Smooth muscle cell (in vitro differentiated cells): ENCODE measurements around the gene GAGE12G. TPM values are rescaled to one million over a fixed set of nuclear protein-coding genes. Genes with fewer than 3 reads are reported as not detected.

Source experiments
- DNase-seq: peaks from one replicate; lab custom pipeline; 2025; ENCODE audit not compliant: unreplicated experiment; lab: John Stamatoyannopoulos, UW
- H2AFZ ChIP-seq: fragments of 200-600 bp; sonication (generic); 2 replicates; pipeline ENCODE4 v1.6.0; 2016; ENCODE audit warnings: antibody characterized with exemption, low read depth, mild to moderate bottlenecking
- H3F3A ChIP-seq: fragments of 200-600 bp; sonication (generic); 2 replicates; pipeline ENCODE4 v1.6.0; 2017; ENCODE audit warnings: antibody characterized with exemption, low read depth
- H3K27ac ChIP-seq: fragments of 200-600 bp; sonication (generic); 2 replicates; pipeline ENCODE4 v1.5.1; 2016; ENCODE audit warnings: low read depth, mild to moderate bottlenecking
- H3K27me3 ChIP-seq: fragments of 200-600 bp; sonication (generic); 2 replicates; pipeline ENCODE4 v1.6.1; 2016; ENCODE audit warnings: low read depth, mild to moderate bottlenecking
- H3K36me3 ChIP-seq: fragments of 200-600 bp; sonication (generic); 2 replicates; pipeline ENCODE4 v1.5.1; 2016; ENCODE audit warnings: low read depth
- H3K4me1 ChIP-seq: fragments of 200-600 bp; sonication (generic); 2 replicates; pipeline ENCODE4 v1.5.1; 2016; ENCODE audit warnings: low read depth
- H3K4me2 ChIP-seq: fragments of 200-600 bp; sonication (generic); 2 replicates; pipeline ENCODE4 v1.6.0; 2016; ENCODE audit warnings: mild to moderate bottlenecking
- H3K4me3 ChIP-seq: fragments of 200-600 bp; sonication (generic); 2 replicates; pipeline ENCODE4 v1.5.1; 2016; ENCODE audit warnings: mild to moderate bottlenecking
- H3K79me2 ChIP-seq: fragments of 200-600 bp; sonication (generic); 2 replicates; pipeline ENCODE4 v1.6.0; 2016; ENCODE audit warnings: low read depth, mild to moderate bottlenecking
- H3K9ac ChIP-seq: fragments of 200-600 bp; sonication (generic); 2 replicates; pipeline ENCODE4 v1.6.0; 2016; ENCODE audit warnings: low read depth
- H3K9me3 ChIP-seq: fragments of 200-600 bp; sonication (generic); replicated peaks from 2 replicates; pipeline ENCODE4 v1.5.1; 2016; ENCODE audit warnings: low read depth
- H4K20me1 ChIP-seq: fragments of 200-600 bp; sonication (generic); 2 replicates; pipeline ENCODE4 v1.6.0; 2016; ENCODE audit warnings: low read depth
- CTCF ChIP-seq: fragments of 200-600 bp; sonication (generic); IDR thresholded peaks from 2 replicates; pipeline ENCODE4 v1.5.1; 2017; ENCODE audit warnings: borderline replicate concordance, mild to moderate bottlenecking, antibody characterized with exemption; ENCODE audit not compliant: insufficient read depth, poor library complexity, severe bottlenecking
- WGBS: methylation state at CpG from one replicate; pipeline ENCODE4 v1.1.7; 2016; ENCODE audit warnings: low lambda C conversion rate; 5-methylcytosine and 5-hydroxymethylcytosine counted together
- polyA plus RNA-seq: library from polyadenylated mRNA; unstranded; fragments of >200 nt; fragmentation: Nextera tagmentation; extraction: Ambion mirVana; gene quantifications from 2 replicates; pipeline ENCODE4 v1.2.1, GENCODE V29; 2016
- small RNA-seq: library from RNA; depleted of rRNA; stranded (forward); fragments of <200 nt; gene quantifications from one replicate; pipeline ENCODE3, GENCODE V24; 2014
- total RNA-seq: library from RNA; depleted of rRNA; stranded (reverse); fragments of >200 nt; gene quantifications from 2 replicates; pipeline ENCODE4 v1.2.3, GENCODE V29; 2014

GAGE12G gene
- total and polyA plus RNA-seq, 2 experiments from 2014 or later = not detected

GRCh38 chrX:49618574-49618973 is 48.4 kb downstream of the GAGE12G start:
- H3F3A ChIP-seq = no peaks in the 10 kb centered on the region
- H3K4me2 ChIP-seq = no peak overlapping the region
- no peaks in the 10 kb centered on the region for H3K27me3 ChIP-seq
- WGBS = 84% methylated on average over 2 of the region's 2 CpGs
- no peak overlapping the region for H3K9ac ChIP-seq
- H3K4me1 ChIP-seq = no peaks in the 10 kb centered on the region
- H3K79me2 ChIP-seq = no peaks in the 10 kb centered on the region
- no peak for TF ChIP-seq CTCF
- no peak overlapping the region for H3K4me3 ChIP-seq
- no peaks in the 10 kb centered on the region for H4K20me1 ChIP-seq
- no peak overlapping the region for H2AFZ ChIP-seq
- no peaks in the 10 kb centered on the region for H3K9me3 ChIP-seq
- no peak for DNase-seq
- H3K27ac ChIP-seq = no peak overlapping the region
- H3K36me3 ChIP-seq = no peaks in the 10 kb centered on the region

Small RNA genes lying within 50 kb of the gene (small RNA-seq; reads per million reads assigned to genes)
- not detected for gene GAGE12B

Other genes starting within 250 kb of the GAGE12G start
- gene GAGE12J, start 248.4 kb upstream of the GAGE12G start, total RNA-seq = not detected in 2 replicates
- not detected in 2 replicates for gene GAGE12J, start 248.4 kb upstream of the GAGE12G start, polyA plus RNA-seq
- not detected in 2 replicates for gene GAGE13, start 238.8 kb upstream of the GAGE12G start, total RNA-seq
- gene GAGE13, start 238.8 kb upstream of the GAGE12G start, polyA plus RNA-seq = not detected in 2 replicates
- gene GAGE12C, start 38.2 kb upstream of the GAGE12G start, total RNA-seq = not detected in 2 replicates
- not detected in 2 replicates for gene GAGE12C, start 38.2 kb upstream of the GAGE12G start, polyA plus RNA-seq
- not detected in 2 replicates for gene GAGE12D, start 28.7 kb upstream of the GAGE12G start, total RNA-seq
- gene GAGE12D, start 28.7 kb upstream of the GAGE12G start, polyA plus RNA-seq = not detected in 2 replicates
- not detected in 2 replicates for gene GAGE12E, start 19.1 kb upstream of the GAGE12G start, total RNA-seq
- gene GAGE12E, start 19.1 kb upstream of the GAGE12G start, polyA plus RNA-seq = not detected in 2 replicates
- not detected in 2 replicates for gene GAGE12F, start 9.6 kb upstream of the GAGE12G start, total RNA-seq
- gene GAGE12F, start 9.6 kb upstream of the GAGE12G start, polyA plus RNA-seq = not detected in 2 replicates
- not detected in 2 replicates for gene GAGE12H, start 9.5 kb downstream of the GAGE12G start, total RNA-seq
- gene GAGE12H, start 9.5 kb downstream of the GAGE12G start, polyA plus RNA-seq = not detected in 2 replicates
- not detected in 2 replicates for gene GAGE2A, start 19.1 kb downstream of the GAGE12G start, total RNA-seq
- not detected in 2 replicates for gene GAGE2A, start 19.1 kb downstream of the GAGE12G start, polyA plus RNA-seq
- not detected in 2 replicates for gene GAGE1, start 28.6 kb downstream of the GAGE12G start, total RNA-seq
- gene GAGE1, start 28.6 kb downstream of the GAGE12G start, polyA plus RNA-seq = not detected in 2 replicates
- not detected in 2 replicates for gene PAGE1, start 125.6 kb downstream of the GAGE12G start, total RNA-seq
- gene PAGE1, start 125.6 kb downstream of the GAGE12G start, polyA plus RNA-seq = not detected in 2 replicates